Cardiac muscle cell (in vitro differentiated cells and primary cell): ENCODE results near the gene GKN2. TPM values are rescaled to one million over a fixed set of nuclear protein-coding genes. Genes with fewer than 3 reads are reported as not detected.

Source experiments
- DNase-seq, 2 donors: peaks; one replicate each; pipeline versions ENCODE4 v3.0.0 to v3.0.0-alpha.2; 2010 to 2017; ENCODE audit warnings: low read depth in 1 of 2, low spot score in 1 of 2
- H3K27ac ChIP-seq: fragments of 200-600 bp; sonication (generic); 2 replicates; pipeline ENCODE4 v1.5.1; 2016
- H3K27me3 ChIP-seq: fragments of 200-600 bp; sonication (generic); 2 replicates; pipeline ENCODE4 v1.6.0; 2016; ENCODE audit warnings: control low read depth
- H3K36me3 ChIP-seq: fragments of 200-600 bp; sonication (generic); 2 replicates; pipeline ENCODE4 v1.5.1; 2016; ENCODE audit warnings: control low read depth
- H3K4me1 ChIP-seq: fragments of 200-600 bp; sonication (generic); 2 replicates; pipeline ENCODE4 v1.8.1; 2017; ENCODE audit warnings: low read depth, mild to moderate bottlenecking, mixed run types
- H3K4me3 ChIP-seq: fragments of 200-600 bp; sonication (generic); 2 replicates; pipeline ENCODE4 v1.5.1; 2016; ENCODE audit warnings: mild to moderate bottlenecking
- H3K9me3 ChIP-seq: fragments of 200-600 bp; sonication (generic); 2 replicates; pipeline ENCODE4 v1.5.1; 2017; ENCODE audit warnings: low read depth, mild to moderate bottlenecking, control low read depth
- CTCF ChIP-seq: IDR thresholded peaks from 2 replicates; pipeline ENCODE4 v1.5.1; 2012; ENCODE audit warnings: low read depth, mild to moderate bottlenecking, low read length
- polyA plus RNA-seq: library from polyadenylated mRNA; unstranded; fragments of >200 nt; fragmentation: Nextera tagmentation; extraction: Ambion mirVana; gene quantifications from 2 replicates; pipeline ENCODE4 v1.2.1, GENCODE V29; 2016
- total RNA-seq: library from RNA; depleted of rRNA; stranded (reverse); fragments of >200 nt; gene quantifications from 2 replicates; pipeline ENCODE4 v1.2.3, GENCODE V29; 2016

GKN2 gene
- total and polyA plus RNA-seq, 2 experiments from 2014 or later: not detected

GRCh38 chr2:68909793-68910674 lies 42.7 kb downstream of the GKN2 start:
- Histone ChIP-seq H3K27ac (no peak overlapping the region), H3K27me3 (no peaks in the 10 kb centered on the region), H3K36me3 (no peaks in the 10 kb centered on the region), H3K4me3 (no peak overlapping the region), H3K4me1 (peaks cover 14% of the 10 kb centered on the region), H3K9me3 (no peaks in the 10 kb centered on the region)
- TF ChIP-seq CTCF: peak; percentile 93
- DNase-seq: peak; percentile 78 to 87

GRCh38 chr2:68908392-68908970 lies 44.2 kb downstream of the GKN2 start:
- Histone ChIP-seq H3K4me3 (no peak overlapping the region), H3K27me3 (no peaks in the 10 kb centered on the region), H3K4me1 (peaks cover 14% of the 10 kb centered on the region), H3K9me3 (no peaks in the 10 kb centered on the region), H3K36me3 (no peaks in the 10 kb centered on the region), H3K27ac (no peak overlapping the region)
- peak in 1 of 2 donors; percentile 80 for DNase-seq
- no peak for TF ChIP-seq CTCF

GRCh38 chr2:68907920-68908253 lies 44.8 kb downstream of the GKN2 start:
- Histone ChIP-seq H3K36me3 (no peaks in the 10 kb centered on the region), H3K27me3 (no peaks in the 10 kb centered on the region), H3K4me1 (peaks cover 14% of the 10 kb centered on the region), H3K9me3 (no peaks in the 10 kb centered on the region), H3K4me3 (no peak overlapping the region), H3K27ac (no peak overlapping the region)
- TF ChIP-seq CTCF: no peak
- no peak for DNase-seq

GRCh38 chr2:68907232-68907919 lies 45.3 kb downstream of the GKN2 start:
- Histone ChIP-seq H3K4me3 (no peak overlapping the region), H3K9me3 (no peaks in the 10 kb centered on the region), H3K4me1 (peaks cover 14% of the 10 kb centered on the region), H3K27me3 (no peaks in the 10 kb centered on the region), H3K27ac (no peak overlapping the region), H3K36me3 (no peaks in the 10 kb centered on the region)
- no peak for DNase-seq
- no peak for TF ChIP-seq CTCF

- no peak overlapping the region for H3K27ac ChIP-seq
- H3K9me3 ChIP-seq: no peaks in the 10 kb centered on the region
- no peak for DNase-seq
- no peak overlapping the region for H3K4me3 ChIP-seq
- no peaks in the 10 kb centered on the region for H3K36me3 ChIP-seq
- no peaks in the 10 kb centered on the region for H3K27me3 ChIP-seq
- peaks cover 14% of the 10 kb centered on the region for H3K4me1 ChIP-seq
- TF ChIP-seq CTCF: no peak
Measured at GRCh38 chr2:68906716-68907115, 46.0 kb downstream of the GKN2 start.
